Measurements from ENCODE around the gene GSAP.
"Not testable (repeated sequence)": the region's sequence is repeated elsewhere in the genome, so short reads cannot be mapped to it uniquely, and the experiment has no call there.

Gene GSAP

GRCh38 chr7:77352665-77353406, 63.3 kb downstream of the GSAP start:
- Histone ChIP-seq H3K27me3 (ENCODE audit: control insufficient read depth in 5 of 5, insufficient read depth in 4 of 5, low read length in 5 of 5) (no peaks in the 10 kb centered on the region), H3K9ac (ENCODE audit: low read length in 5 of 5) (no peak overlapping the region), H3K4me1 (ENCODE audit: control insufficient read depth in 5 of 5, insufficient read depth in 5 of 5, low read length in 5 of 5) (peaks cover 0 to 25% (median 0%) of the 10 kb centered on the region in 5 donors), H3K4me3 (ENCODE audit: low read depth in 1 of 5, low read length in 5 of 5) (no peak overlapping the region), H3K27ac (ENCODE audit: low read depth, low read length) (no peak overlapping the region), H3K36me3 (ENCODE audit: control insufficient read depth in 5 of 5, insufficient read depth in 5 of 5, low read length in 5 of 5) (peaks cover 0 to 13% (median 0%) of the 10 kb centered on the region in 5 donors), H3K9me3 (ENCODE audit: control insufficient read depth in 5 of 5, low read length in 5 of 5) (no peaks in the 10 kb centered on the region)

GRCh38 chr7:77351539-77352004, 64.6 kb downstream of the GSAP start:
- H3K27me3 ChIP-seq (ENCODE audit: control insufficient read depth in 5 of 5, insufficient read depth in 4 of 5, low read length in 5 of 5) = no peaks in the 10 kb centered on the region
- peaks cover 0 to 6% (median 0%) of the 10 kb centered on the region in 5 donors for H3K36me3 ChIP-seq (ENCODE audit: control insufficient read depth in 5 of 5, insufficient read depth in 5 of 5, low read length in 5 of 5)
- H3K4me1 ChIP-seq (ENCODE audit: control insufficient read depth in 5 of 5, insufficient read depth in 5 of 5, low read length in 5 of 5) = peaks cover 0 to 25% (median 0%) of the 10 kb centered on the region in 5 donors
- no peaks in the 10 kb centered on the region for H3K9me3 ChIP-seq (ENCODE audit: control insufficient read depth in 5 of 5, low read length in 5 of 5)
- H3K9ac ChIP-seq (ENCODE audit: low read length in 5 of 5) = peak overlapping the region in 1 of 5 donors; percentile 4
- no peak overlapping the region for H3K4me3 ChIP-seq (ENCODE audit: low read depth in 1 of 5, low read length in 5 of 5)
- no peak overlapping the region for H3K27ac ChIP-seq (ENCODE audit: low read depth, low read length)

- Histone ChIP-seq H3K9me3 (ENCODE audit: control insufficient read depth in 5 of 5, low read length in 5 of 5) (no peaks in the 10 kb centered on the region), H3K27me3 (ENCODE audit: control insufficient read depth in 5 of 5, insufficient read depth in 4 of 5, low read length in 5 of 5) (no peaks in the 10 kb centered on the region), H3K9ac (ENCODE audit: low read length in 5 of 5) (no peak overlapping the region), H3K4me3 (ENCODE audit: low read depth in 1 of 5, low read length in 5 of 5) (no peak overlapping the region), H3K27ac (ENCODE audit: low read depth, low read length) (peak overlapping the region; percentile 62), H3K36me3 (ENCODE audit: control insufficient read depth in 5 of 5, insufficient read depth in 5 of 5, low read length in 5 of 5) (peaks cover 0 to 4% (median 0%) of the 10 kb centered on the region in 5 donors), H3K4me1 (ENCODE audit: control insufficient read depth in 5 of 5, insufficient read depth in 5 of 5, low read length in 5 of 5) (peaks cover 0 to 25% (median 0%) of the 10 kb centered on the region in 5 donors)
These were observed 67.0 kb downstream of the GSAP start for GRCh38 chr7:77349141-77349540.

- peak overlapping the region; percentile 62 for H3K27ac ChIP-seq (ENCODE audit: low read depth, low read length)
- no peak overlapping the region for H3K4me3 ChIP-seq (ENCODE audit: low read depth in 1 of 5, low read length in 5 of 5)
- H3K9ac ChIP-seq (ENCODE audit: low read length in 5 of 5) = no peak overlapping the region
These were observed 67.8 kb downstream of the GSAP start for GRCh38 chr7:77348371-77348813.

GRCh38 chr7:77346441-77346840, 69.7 kb downstream of the GSAP start:
- Histone ChIP-seq H3K27me3 (ENCODE audit: control insufficient read depth in 5 of 5, insufficient read depth in 4 of 5, low read length in 5 of 5) (no peaks in the 10 kb centered on the region), H3K36me3 (ENCODE audit: control insufficient read depth in 5 of 5, insufficient read depth in 5 of 5, low read length in 5 of 5) (no peaks in the 10 kb centered on the region), H3K9ac (ENCODE audit: low read length in 5 of 5) (no peak overlapping the region), H3K9me3 (ENCODE audit: control insufficient read depth in 5 of 5, low read length in 5 of 5) (no peaks in the 10 kb centered on the region), H3K27ac (ENCODE audit: low read depth, low read length) (no peak overlapping the region), H3K4me3 (ENCODE audit: low read depth in 1 of 5, low read length in 5 of 5) (no peak overlapping the region), H3K4me1 (ENCODE audit: control insufficient read depth in 5 of 5, insufficient read depth in 5 of 5, low read length in 5 of 5) (peaks cover 0 to 16% (median 0%) of the 10 kb centered on the region in 5 donors)

More at GRCh38 chr7:77348371-77348813, 67.8 kb downstream of the GSAP start:
- Histone ChIP-seq H3K27me3 (ENCODE audit: control insufficient read depth in 5 of 5, insufficient read depth in 4 of 5, low read length in 5 of 5) (no peaks in the 10 kb centered on the region), H3K36me3 (ENCODE audit: control insufficient read depth in 5 of 5, insufficient read depth in 5 of 5, low read length in 5 of 5) (peaks cover 0 to 4% (median 0%) of the 10 kb centered on the region in 5 donors), H3K9me3 (ENCODE audit: control insufficient read depth in 5 of 5, low read length in 5 of 5) (no peaks in the 10 kb centered on the region), H3K4me1 (ENCODE audit: control insufficient read depth in 5 of 5, insufficient read depth in 5 of 5, low read length in 5 of 5) (peaks cover 0 to 25% (median 0%) of the 10 kb centered on the region in 5 donors)

- H3K9me3 ChIP-seq (ENCODE audit: control insufficient read depth in 5 of 5, low read length in 5 of 5); H3K27ac ChIP-seq (ENCODE audit: low read depth, low read length); H3K9ac ChIP-seq (ENCODE audit: low read length in 5 of 5); H3K27me3 ChIP-seq (ENCODE audit: control insufficient read depth in 5 of 5, insufficient read depth in 4 of 5, low read length in 5 of 5); H3K4me3 ChIP-seq (ENCODE audit: low read depth in 1 of 5, low read length in 5 of 5); H3K36me3 ChIP-seq (ENCODE audit: control insufficient read depth in 5 of 5, insufficient read depth in 5 of 5, low read length in 5 of 5): not testable (repeated sequence)
- peaks cover 0 to 13% (median 0%) of the 10 kb centered on the region in 5 donors for H3K4me1 ChIP-seq (ENCODE audit: control insufficient read depth in 5 of 5, insufficient read depth in 5 of 5, low read length in 5 of 5)
These were observed 70.7 kb downstream of the GSAP start for GRCh38 chr7:77345426-77345825.

GRCh38 chr7:77339726-77340125, 76.4 kb downstream of the GSAP start:
- Histone ChIP-seq H3K36me3 (ENCODE audit: control insufficient read depth in 5 of 5, insufficient read depth in 5 of 5, low read length in 5 of 5) (no peaks in the 10 kb centered on the region), H3K9me3 (ENCODE audit: control insufficient read depth in 5 of 5, low read length in 5 of 5) (no peaks in the 10 kb centered on the region), H3K9ac (ENCODE audit: low read length in 5 of 5) (no peak overlapping the region), H3K27ac (ENCODE audit: low read depth, low read length) (no peak overlapping the region), H3K4me1 (ENCODE audit: control insufficient read depth in 5 of 5, insufficient read depth in 5 of 5, low read length in 5 of 5) (peaks cover 0 to 27% (median 11%) of the 10 kb centered on the region in 5 donors), H3K4me3 (ENCODE audit: low read depth in 1 of 5, low read length in 5 of 5) (no peak overlapping the region), H3K27me3 (ENCODE audit: control insufficient read depth in 5 of 5, insufficient read depth in 4 of 5, low read length in 5 of 5) (no peaks in the 10 kb centered on the region)

GRCh38 chr7:77338883-77339629, 77.1 kb downstream of the GSAP start:
- Histone ChIP-seq H3K36me3 (ENCODE audit: control insufficient read depth in 5 of 5, insufficient read depth in 5 of 5, low read length in 5 of 5) (no peaks in the 10 kb centered on the region), H3K4me3 (ENCODE audit: low read depth in 1 of 5, low read length in 5 of 5) (no peak overlapping the region), H3K9me3 (ENCODE audit: control insufficient read depth in 5 of 5, low read length in 5 of 5) (no peaks in the 10 kb centered on the region), H3K27me3 (ENCODE audit: control insufficient read depth in 5 of 5, insufficient read depth in 4 of 5, low read length in 5 of 5) (no peaks in the 10 kb centered on the region), H3K27ac (ENCODE audit: low read depth, low read length) (peak overlapping the region; percentile 69), H3K9ac (ENCODE audit: low read length in 5 of 5) (no peak overlapping the region), H3K4me1 (ENCODE audit: control insufficient read depth in 5 of 5, insufficient read depth in 5 of 5, low read length in 5 of 5) (peaks cover 0 to 27% (median 11%) of the 10 kb centered on the region in 5 donors)

- Histone ChIP-seq H3K4me3 (ENCODE audit: low read depth in 1 of 5, low read length in 5 of 5) (no peak overlapping the region), H3K27me3 (ENCODE audit: control insufficient read depth in 5 of 5, insufficient read depth in 4 of 5, low read length in 5 of 5) (no peaks in the 10 kb centered on the region), H3K27ac (ENCODE audit: low read depth, low read length) (peak overlapping the region; percentile 69), H3K9ac (ENCODE audit: low read length in 5 of 5) (no peak overlapping the region), H3K36me3 (ENCODE audit: control insufficient read depth in 5 of 5, insufficient read depth in 5 of 5, low read length in 5 of 5) (no peaks in the 10 kb centered on the region), H3K4me1 (ENCODE audit: control insufficient read depth in 5 of 5, insufficient read depth in 5 of 5, low read length in 5 of 5) (peaks cover 0 to 27% (median 11%) of the 10 kb centered on the region in 5 donors), H3K9me3 (ENCODE audit: control insufficient read depth in 5 of 5, low read length in 5 of 5) (no peaks in the 10 kb centered on the region)
These were observed 77.9 kb downstream of the GSAP start for GRCh38 chr7:77338260-77338659.

- Histone ChIP-seq H3K4me1 (ENCODE audit: control insufficient read depth in 5 of 5, insufficient read depth in 5 of 5, low read length in 5 of 5) (peaks cover 0 to 27% (median 11%) of the 10 kb centered on the region in 5 donors), H3K27me3 (ENCODE audit: control insufficient read depth in 5 of 5, insufficient read depth in 4 of 5, low read length in 5 of 5) (no peaks in the 10 kb centered on the region), H3K36me3 (ENCODE audit: control insufficient read depth in 5 of 5, insufficient read depth in 5 of 5, low read length in 5 of 5) (no peaks in the 10 kb centered on the region), H3K4me3 (ENCODE audit: low read depth in 1 of 5, low read length in 5 of 5) (no peak overlapping the region), H3K27ac (ENCODE audit: low read depth, low read length) (peak overlapping the region; percentile 69), H3K9me3 (ENCODE audit: control insufficient read depth in 5 of 5, low read length in 5 of 5) (no peaks in the 10 kb centered on the region), H3K9ac (ENCODE audit: low read length in 5 of 5) (no peak overlapping the region)
These were observed 78.6 kb downstream of the GSAP start for GRCh38 chr7:77337456-77337990.
